K562 (cell line): ENCODE results near the gene EEFSEC. TPM values are rescaled to one million over a fixed set of nuclear protein-coding genes. Genes with fewer than 3 reads are reported as not detected.
A peak's percentile ranks its signal among the peaks of the same experiment; 100 is the strongest.

Experiments
- BCL6 ChIP-seq: fragments of 250-450 bp; sonication (Bioruptor Pico); IDR thresholded peaks from 2 replicates; pipeline ENCODE4 v1.4.0; 2020
- BMI1 ChIP-seq: fragments of 150-350 bp; IDR thresholded peaks from 2 replicates; pipeline ENCODE4 v1.6.1; 2014; ENCODE audit warnings: low read length
- DEAF1 ChIP-seq: fragments of 450-650 bp; formaldehyde crosslinking; IDR thresholded peaks from 2 replicates; pipeline ENCODE4 v1.4.0; 2020; ENCODE audit warnings: mild to moderate bottlenecking, moderate library complexity
- HNRNPH1 ChIP-seq: fragments of 200-400 bp; formaldehyde crosslinking; optimal IDR thresholded peaks from 2 replicates; pipeline ENCODE3; 2017; ENCODE audit warnings: low read depth, mild to moderate bottlenecking, low read length, moderate library complexity
- IRF9 ChIP-seq: fragments of 450-650 bp; IDR thresholded peaks from 2 replicates; pipeline ENCODE4 v1.6.1; 2016; ENCODE audit warnings: missing biosample characterization, missing genetic modification characterization
- JUND ChIP-seq, 2 experiments: IDR thresholded peaks; 2 replicates in 1 of 2; 3 replicates in 1 of 2; pipeline ENCODE4 v1.6.1; 2011; ENCODE audit warnings: borderline replicate concordance in 2 of 2, low read depth in 2 of 2, low read length in 2 of 2, improper control_type of control experiment in 1 of 2, missing biosample characterization in 1 of 2, missing genetic modification characterization in 1 of 2, missing genetic modification reagents in 1 of 2
- KDM2B ChIP-seq: fragments of 250-450 bp; sonication (Bioruptor Pico); IDR thresholded peaks from 2 replicates; pipeline ENCODE4 v1.8.0; 2021; ENCODE audit warnings: mild to moderate bottlenecking, moderate library complexity
- KLF13 ChIP-seq: fragments of 450-650 bp; IDR thresholded peaks from 2 replicates; pipeline ENCODE4 v1.6.1; 2016; ENCODE audit warnings: missing genetic modification characterization, low read depth, mild to moderate bottlenecking, missing compliant biosample characterization, moderate library complexity, borderline replicate concordance
- MEF2A ChIP-seq: IDR thresholded peaks from 2 replicates; pipeline ENCODE4 v1.6.1; 2011; ENCODE audit warnings: low read depth, mild to moderate bottlenecking, low read length, moderate library complexity; ENCODE audit not compliant: control insufficient read depth
- MEF2D ChIP-seq: conservative IDR thresholded peaks from 2 replicates; pipeline ENCODE4 v1.6.1; 2016; ENCODE audit warnings: low read depth, missing genetic modification characterization, missing compliant biosample characterization
- MIER1 ChIP-seq: fragments of 450-650 bp; IDR thresholded peaks from 2 replicates; pipeline ENCODE4 v1.6.1; 2016; ENCODE audit warnings: antibody characterized with exemption, mild to moderate bottlenecking, low read depth
- MYNN ChIP-seq, 2 experiments: sonication (generic); formaldehyde crosslinking in 1 of 2; IDR thresholded peaks; 2 replicates each; pipeline versions ENCODE4 v1.5.0 to v1.6.1; 2016 to 2020; ENCODE audit warnings: antibody characterized with exemption in 1 of 2, missing genetic modification reagents in 1 of 2
- NFIC ChIP-seq: fragments of 450-650 bp; IDR thresholded peaks from 2 replicates; pipeline ENCODE4 v1.6.1; 2017; ENCODE audit warnings: mild to moderate bottlenecking, inconsistent platforms
- POLR3G ChIP-seq: IDR thresholded peaks from 2 replicates; pipeline ENCODE4 v1.6.1; 2011; ENCODE audit not compliant: insufficient read length, insufficient replicate concordance; ENCODE audit errors: extremely low read depth
- RBM17 ChIP-seq: fragments of 200-400 bp; formaldehyde crosslinking; IDR thresholded peaks from 2 replicates; pipeline ENCODE4 v1.6.1; 2017; ENCODE audit warnings: low read depth, mild to moderate bottlenecking, low read length, borderline replicate concordance
- SIN3A ChIP-seq, 2 experiments: fragments of 150-350 bp in 1 of 2; IDR thresholded peaks; 2 replicates each; pipeline ENCODE4 v1.6.1; 2011 to 2016; ENCODE audit warnings: borderline replicate concordance in 2 of 2, low read depth in 2 of 2, low read length in 2 of 2, mild to moderate bottlenecking in 2 of 2, moderate library complexity in 2 of 2; ENCODE audit not compliant: control insufficient read depth in 1 of 2
- SMAD1 ChIP-seq: fragments of 150-350 bp; IDR thresholded peaks from 2 replicates; pipeline ENCODE4 v1.6.1; 2014; ENCODE audit warnings: low read length, low read depth; ENCODE audit not compliant: partially characterized antibody
- SPI1 ChIP-seq: IDR thresholded peaks from 2 replicates; pipeline ENCODE4 v1.6.1; 2011; ENCODE audit warnings: low read depth, low read length, control low read depth, borderline replicate concordance
- TAF9B ChIP-seq: fragments of 450-650 bp; IDR thresholded peaks from 2 replicates; pipeline ENCODE4 v1.6.1; 2018; ENCODE audit warnings: mild to moderate bottlenecking; ENCODE audit not compliant: partially characterized antibody
- TCF7 ChIP-seq: sonication (generic); IDR thresholded peaks from 2 replicates; pipeline ENCODE4 v1.6.1; 2016; ENCODE audit warnings: antibody characterized with exemption, borderline replicate concordance
- TEAD2 ChIP-seq: fragments of 450-650 bp; IDR thresholded peaks from 2 replicates; pipeline ENCODE4 v1.6.1; 2016; ENCODE audit warnings: missing genetic modification characterization, control low read depth, missing compliant biosample characterization
- TEAD4 ChIP-seq, 2 experiments: sonication (generic) in 1 of 2; formaldehyde crosslinking in 1 of 2; IDR thresholded peaks; 2 replicates each; pipeline versions ENCODE4 v1.6.1 to v1.8.0; 2012 to 2022; ENCODE audit warnings: borderline replicate concordance in 1 of 2, inconsistent platforms in 1 of 2, low read length in 1 of 2, mild to moderate bottlenecking in 1 of 2, missing genetic modification reagents in 1 of 2
- XRCC5 ChIP-seq: fragments of 200-400 bp; formaldehyde crosslinking; IDR thresholded peaks from 2 replicates; pipeline ENCODE4 v1.6.1; 2017; ENCODE audit warnings: low read depth, mild to moderate bottlenecking, low read length
- ZNF239 ChIP-seq: fragments of 250-450 bp; sonication (Bioruptor Pico); IDR thresholded peaks from 2 replicates; pipeline ENCODE4 v1.4.0; 2020; ENCODE audit warnings: mild to moderate bottlenecking
- ZNF282 ChIP-seq: sonication (generic); formaldehyde crosslinking; IDR thresholded peaks from 2 replicates; pipeline ENCODE4 v1.8.1; 2023; ENCODE audit warnings: missing genetic modification reagents
- ZNF347 ChIP-seq: fragments of 450-650 bp; formaldehyde crosslinking; IDR thresholded peaks from 2 replicates; pipeline ENCODE4 v1.4.0; 2020; ENCODE audit warnings: low read depth, mild to moderate bottlenecking, moderate library complexity
- polyA plus RNA-seq, 8 experiments: library from polyadenylated mRNA; depleted of rRNA in 4 of 8; stranded (reverse) in 5 of 8; unstranded in 3 of 8; fragments of >200 nt; fragmentation: Nextera tagmentation in 2 of 8; fragmentation: Illumina TruSeq in 1 of 8; extraction: Ambion mirVana in 2 of 8; extraction: Trizol in 1 of 8; gene quantifications; 2 replicates each; pipeline versions ENCODE4 v1.2.1 to v1.2.3, GENCODE V29; 2011 to 2014; ENCODE audit warnings: inconsistent platforms in 1 of 8, missing spikeins in 1 of 8
- total RNA-seq, 7 experiments: library from RNA; depleted of rRNA in 6 of 7; stranded (reverse); fragments of >200 nt in 6 of 7; fragmentation: Illumina TruSeq in 2 of 7; extraction: Trizol in 2 of 7; gene quantifications; 2 replicates each; pipeline versions ENCODE4 v1.2.1 to v1.2.3, GENCODE V29; 2011 to 2021; ENCODE audit warnings: low replicate concordance in 1 of 7

Gene EEFSEC
- total and polyA plus RNA-seq, 9 of the 15 experiments (the other 6 are each of a cell fraction or from before 2014, with no cell fraction given): 0.35 to 11.8 (median 7.7) TPM

DNA sequence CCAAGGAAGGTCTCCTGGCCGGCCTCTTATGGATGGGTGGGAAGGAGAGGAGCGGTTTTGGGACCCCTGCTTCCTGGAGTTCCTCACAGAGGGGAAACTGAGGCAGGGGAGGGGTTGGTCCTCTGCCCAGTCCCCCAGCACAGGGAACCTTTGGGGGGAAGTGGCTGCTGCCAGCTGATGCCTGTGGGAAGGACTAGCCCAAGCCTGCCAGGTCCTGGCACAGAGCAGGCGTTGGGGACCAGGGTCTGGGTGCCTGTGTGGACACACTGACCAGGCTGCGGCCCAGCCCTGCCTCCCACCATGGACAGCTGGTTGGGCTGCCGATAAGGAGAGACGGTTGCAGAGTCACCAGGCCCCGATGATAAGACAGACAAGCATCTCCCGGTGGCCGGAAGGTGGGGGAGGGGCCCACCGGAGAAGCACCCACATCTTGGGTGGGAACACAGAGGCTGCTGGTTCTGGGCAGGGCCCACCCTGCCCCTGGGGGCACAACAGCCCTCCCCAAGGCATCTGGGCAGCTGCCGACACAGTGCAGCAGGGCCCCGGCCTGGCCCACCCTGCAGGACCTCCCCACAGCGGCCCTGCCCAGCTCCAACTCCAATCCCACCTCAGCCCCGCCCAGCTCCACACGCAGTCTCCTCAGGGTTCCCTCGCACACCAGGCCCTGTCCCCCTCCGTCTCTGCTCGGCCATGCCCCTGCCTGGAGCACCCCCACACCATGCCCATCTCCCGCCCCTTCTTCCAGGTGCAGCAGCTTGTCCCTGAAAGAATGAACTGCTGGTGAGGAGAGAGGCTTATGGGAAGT, 262.7 kb downstream of the EEFSEC start (continued):
- TF ChIP-seq MYNN (IDR thresholded peaks at IDR 0.05) (peak; percentile 97), MYNN (CRISPR knock-in tag; IDR thresholded peaks at IDR 0.05) (no peak), BCL6 (CRISPR knock-in tag) (no peak), BMI1 (no peak), POLR3G (no peak), NFIC (peak; percentile 74), MIER1 (no peak), MEF2A (no peak), JUND (IDR thresholded peaks at IDR 0.05; ENCODE audit: borderline replicate concordance, low read depth, low read length) (peak; percentile 86), JUND (tag; IDR thresholded peaks at IDR 0.05; ENCODE audit: borderline replicate concordance, low read depth, low read length) (peak; percentile 81; the same call in 1 of the 3 replicates), SIN3A (IDR thresholded peaks at IDR 0.05; ENCODE audit: borderline replicate concordance in 2 of 2, control insufficient read depth in 1 of 2, low read depth in 2 of 2, low read length in 2 of 2) (no peak), SMAD1 (peak; percentile 46), TEAD4 (IDR thresholded peaks at IDR 0.05; ENCODE audit: low read length) (peak; percentile 88), TEAD4 (CRISPR knock-in tag; IDR thresholded peaks at IDR 0.05; ENCODE audit: borderline replicate concordance) (no peak), SPI1 (no peak), XRCC5 (peak; percentile 73; the same call in 1 of the 2 replicates), ZNF347 (CRISPR knock-in tag) (no peak), KLF13 (tag) (peak; percentile 35), ZNF239 (no peak; the same call in 1 of the 2 replicates), KDM2B (CRISPR knock-in tag) (no peak), HNRNPH1 (no peak), RBM17 (no peak), DEAF1 (CRISPR knock-in tag) (no peak; the same call in 1 of the 2 replicates), IRF9 (tag) (no peak), TAF9B (peak; percentile 90), ZNF282 (CRISPR knock-in tag) (no peak), TEAD2 (tag) (peak; percentile 46; the same call in 1 of the 2 replicates), MEF2D (tag) (no peak; the same call in 1 of the 2 replicates), TCF7 (no peak)
